ENCODE measurements around the gene HOXD12.

HOXD12 gene

DNA sequence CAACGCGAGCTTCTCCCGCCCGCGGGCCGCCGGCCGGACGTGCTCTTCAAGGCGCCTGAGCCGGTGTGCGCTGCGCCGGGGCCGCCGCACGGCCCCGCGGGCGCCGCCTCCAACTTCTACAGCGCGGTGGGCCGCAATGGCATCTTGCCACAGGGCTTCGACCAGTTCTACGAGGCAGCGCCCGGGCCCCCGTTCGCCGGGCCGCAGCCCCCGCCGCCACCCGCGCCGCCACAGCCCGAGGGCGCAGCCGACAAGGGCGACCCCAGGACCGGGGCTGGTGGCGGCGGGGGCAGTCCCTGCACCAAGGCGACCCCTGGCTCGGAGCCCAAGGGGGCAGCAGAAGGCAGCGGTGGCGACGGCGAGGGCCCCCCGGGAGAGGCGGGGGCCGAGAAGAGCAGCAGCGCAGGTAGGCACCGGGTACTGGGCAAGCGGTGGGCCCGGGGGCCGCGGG lies 8.2 kb downstream of the HOXD12 start:
- Histone ChIP-seq H3K4me3 (ENCODE audit: low read depth, low read length) (no peak overlapping the region), H3K27me3 (peaks cover 82% of the 10 kb centered on the region)
- DNase-seq, result no peak

DNA sequence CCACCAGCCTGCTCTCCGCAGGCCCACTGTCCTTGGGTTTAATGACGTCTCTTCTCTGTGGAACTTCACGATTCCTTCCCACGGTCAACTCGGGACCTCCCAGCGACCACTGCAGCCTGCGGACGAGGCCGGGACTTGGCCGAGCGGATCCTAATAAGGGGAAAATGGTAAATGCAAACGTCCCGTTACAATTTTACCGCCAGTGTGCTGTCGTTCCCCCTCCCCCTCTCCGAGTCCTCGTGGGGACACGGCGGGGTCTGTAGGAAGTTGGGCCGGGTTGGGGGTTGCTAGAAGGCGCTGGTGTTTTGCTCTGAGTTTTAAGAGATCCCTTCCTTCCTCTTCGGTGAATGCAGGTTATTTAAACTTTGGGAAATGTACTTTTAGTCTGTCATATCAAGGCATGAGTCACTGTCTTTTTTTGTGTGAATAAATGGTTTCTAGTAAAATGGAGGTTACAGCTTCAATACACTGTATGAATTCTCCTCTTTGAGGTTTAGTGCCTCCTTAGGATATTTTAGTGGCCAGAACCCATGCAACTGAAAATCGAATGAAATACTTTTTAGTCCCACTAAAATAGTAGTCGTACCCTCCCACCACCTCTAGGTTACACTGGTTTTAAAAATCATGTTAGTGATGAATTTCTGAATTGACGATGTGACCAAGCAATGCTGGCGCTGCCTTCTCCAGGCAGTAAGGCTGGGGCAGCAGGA lies 9.8 kb downstream of the HOXD12 start:
- Histone ChIP-seq H3K27me3 (peaks cover 68% of the 10 kb centered on the region), H3K4me3 (ENCODE audit: low read depth, low read length) (no peak overlapping the region), H3K4me1 (no peaks in the 10 kb centered on the region), H3K36me3 (no peaks in the 10 kb centered on the region), H3K9me3 (no peaks in the 10 kb centered on the region)
- DNase-seq, result no peak
- TF ChIP-seq CTCF (IDR thresholded peaks at IDR 0.05; ENCODE audit: low read depth, low read length), result no peak

More for the DNA sequence above, 8.2 kb downstream of the HOXD12 start:
- Histone ChIP-seq H3K36me3 (no peaks in the 10 kb centered on the region), H3K4me1 (no peaks in the 10 kb centered on the region), H3K9me3 (no peaks in the 10 kb centered on the region)
- no peak for TF ChIP-seq CTCF (IDR thresholded peaks at IDR 0.05; ENCODE audit: low read depth, low read length)

DNA sequence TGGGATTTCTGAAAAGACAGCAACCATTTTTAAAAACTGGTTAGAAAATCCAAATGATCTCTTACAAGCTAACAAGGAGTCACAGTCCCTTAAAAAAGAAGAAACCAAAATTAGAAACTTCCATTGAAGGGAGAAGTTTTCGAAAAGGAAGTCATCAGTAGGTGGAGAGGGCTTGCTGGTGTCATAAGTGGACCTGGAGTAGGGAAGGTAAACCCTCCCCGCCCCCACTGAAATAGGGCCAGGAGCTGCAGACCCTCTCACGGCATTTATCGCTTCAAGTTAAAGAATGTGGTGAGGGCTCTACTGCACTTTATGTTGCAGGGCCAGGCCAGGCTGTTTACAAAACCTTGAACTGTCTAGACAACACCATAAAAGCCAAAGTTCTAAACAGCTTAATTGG lies 10.4 kb downstream of the HOXD12 start:
- no peak for DNase-seq
- no peaks in the 10 kb centered on the region for H3K4me1 ChIP-seq
- H3K36me3 ChIP-seq, result no peaks in the 10 kb centered on the region
- H3K27me3 ChIP-seq, result peaks cover 62% of the 10 kb centered on the region
- no peak overlapping the region for H3K4me3 ChIP-seq (ENCODE audit: low read depth, low read length)
- H3K9me3 ChIP-seq, result no peaks in the 10 kb centered on the region
- no peak for TF ChIP-seq CTCF (IDR thresholded peaks at IDR 0.05; ENCODE audit: low read depth, low read length)

DNA sequence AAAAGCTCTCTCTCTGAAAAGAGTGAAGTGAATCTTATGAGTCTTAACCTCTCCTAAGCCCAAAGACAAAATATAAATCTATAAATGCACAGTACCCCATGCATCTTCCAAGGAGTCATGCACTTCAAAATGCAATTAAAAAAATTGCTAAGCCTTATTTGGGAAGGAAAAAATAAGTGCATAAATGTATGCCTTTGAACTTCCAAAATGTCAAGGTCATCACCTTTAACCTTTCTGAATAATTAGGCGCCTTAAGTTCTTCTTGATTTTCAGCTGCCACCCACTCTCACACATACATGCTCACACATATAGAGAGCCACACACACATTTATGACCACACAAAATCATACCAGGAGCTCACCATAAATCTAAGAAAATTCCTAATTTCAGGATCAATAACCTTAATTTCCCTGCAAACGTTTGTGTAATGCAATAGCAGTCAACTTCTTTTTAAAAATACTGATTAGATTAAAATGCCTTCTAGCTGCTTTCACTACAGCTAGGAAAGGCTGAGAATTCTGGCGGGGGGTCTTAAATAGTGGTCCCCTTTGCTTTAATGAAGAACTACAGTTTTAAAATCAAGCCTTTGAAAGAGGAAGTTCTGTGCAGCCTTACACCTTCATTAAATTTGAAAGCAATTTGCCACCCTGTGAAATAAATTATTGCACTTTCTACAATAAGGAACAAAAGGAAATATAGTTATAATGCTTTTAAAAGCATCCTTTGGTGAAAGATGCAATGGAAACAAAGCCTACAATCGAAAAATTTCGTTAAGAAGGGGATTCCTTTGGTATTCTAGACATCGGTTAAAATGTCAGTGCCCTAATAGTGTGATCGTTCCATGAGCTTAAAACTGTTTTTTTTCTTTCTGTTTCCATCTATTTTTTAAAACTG lies 11.1 kb downstream of the HOXD12 start:
- Histone ChIP-seq H3K36me3 (no peaks in the 10 kb centered on the region), H3K27me3 (peaks cover 55% of the 10 kb centered on the region), H3K4me1 (no peaks in the 10 kb centered on the region), H3K4me3 (ENCODE audit: low read depth, low read length) (no peak overlapping the region), H3K9me3 (no peaks in the 10 kb centered on the region)
- DNase-seq, result no peak
- TF ChIP-seq CTCF (IDR thresholded peaks at IDR 0.05; ENCODE audit: low read depth, low read length), result no peak

- Histone ChIP-seq H3K4me3 (ENCODE audit: low read depth, low read length) (peak overlapping the region; percentile 31), H3K9me3 (no peaks in the 10 kb centered on the region), H3K4me1 (no peaks in the 10 kb centered on the region), H3K27me3 (peaks cover 49% of the 10 kb centered on the region), H3K36me3 (no peaks in the 10 kb centered on the region; the same call in 1 of the 2 replicates)
- peak; percentile 78 for TF ChIP-seq CTCF (IDR thresholded peaks at IDR 0.05; ENCODE audit: low read depth, low read length)
- peak; percentile 66 for DNase-seq
Observed at GRCh38 chr2:176111309-176111663, 11.7 kb downstream of the HOXD12 start.

Measured in BE2C (cell line).